Measurements from ENCODE around the gene NOP56.

NOP56 gene

DNA sequence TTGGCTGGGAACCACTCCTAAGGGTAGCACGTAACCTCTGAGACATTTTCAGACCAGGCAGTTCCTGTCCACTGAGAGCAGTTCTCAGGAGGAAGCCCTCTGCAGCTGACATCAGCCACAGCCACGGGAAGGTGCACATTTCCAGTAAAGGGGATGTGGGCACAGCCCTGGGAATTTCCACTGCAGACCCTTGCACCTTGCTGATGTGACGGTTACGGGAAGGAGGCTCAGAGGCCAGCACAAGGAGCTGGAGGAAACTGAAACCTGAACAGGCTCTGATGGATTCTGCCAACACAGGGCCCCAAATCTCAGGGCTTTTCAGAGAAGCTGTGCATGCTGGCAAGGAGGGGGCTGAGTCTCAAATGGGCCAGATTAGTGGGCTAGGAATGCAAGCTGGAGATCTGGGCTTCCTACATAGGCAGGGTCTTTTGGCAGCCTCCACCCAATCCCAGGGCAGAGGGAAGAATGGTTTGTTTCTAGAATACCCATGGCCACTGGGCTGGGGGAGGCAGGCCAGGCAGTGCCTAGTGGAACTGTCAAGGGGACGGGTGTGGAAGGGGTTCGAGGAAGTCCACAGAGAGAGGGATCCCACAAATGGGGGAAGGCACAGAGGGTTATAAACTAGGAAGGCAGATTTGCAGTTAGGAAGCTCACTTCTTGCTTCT, 54.4 kb downstream of the NOP56 start:
- DNase-seq, result no peak

DNA sequence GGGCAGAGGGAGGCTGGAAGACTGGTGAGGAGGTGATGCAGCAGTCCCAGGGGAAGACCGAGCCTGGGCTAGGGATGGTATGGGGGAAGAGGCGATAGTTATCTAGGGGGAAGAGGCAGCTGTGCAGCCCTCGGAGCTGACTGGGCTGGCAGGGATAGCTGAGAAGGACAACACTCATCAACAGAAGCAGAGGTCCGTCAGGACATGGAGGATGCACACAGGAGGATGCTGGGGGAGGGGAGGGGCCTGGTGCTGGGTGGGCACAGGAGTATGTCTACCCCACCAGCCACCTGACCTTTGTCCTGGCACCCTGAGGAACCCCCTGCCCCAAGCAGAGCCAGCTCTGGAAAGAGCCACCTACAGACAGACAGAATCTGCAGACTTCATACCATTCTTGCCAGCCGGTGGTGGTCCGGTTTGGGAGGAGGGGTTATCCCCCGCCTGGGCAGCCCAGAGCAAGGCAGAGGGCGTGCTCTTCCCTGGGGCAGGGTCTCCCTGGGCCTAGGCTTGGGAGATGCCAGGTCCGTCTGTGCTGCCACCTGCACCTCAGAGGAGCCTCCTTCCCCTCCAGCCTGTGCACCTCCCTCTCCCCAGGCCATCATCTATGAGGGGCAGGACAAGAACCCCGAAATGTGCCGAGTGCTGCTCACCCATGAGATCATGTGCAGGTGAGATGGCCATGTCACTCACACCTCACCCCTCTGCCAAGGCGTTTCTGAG, 55.1 kb downstream of the NOP56 start:
- no peak for DNase-seq
